RCC 7860 (cell line): ENCODE data around the gene CIRBP.
"Not testable (repeated sequence)": the region's sequence is repeated elsewhere in the genome, so short reads cannot be mapped to it uniquely, and the experiment has no call there.

ENCODE experiments used
- DNase-seq: peaks from one replicate; pipeline ENCODE4 v3.0.0-alpha.2; 2015; ENCODE audit warnings: low spot score
- FAIRE-seq: peaks from 2 replicates; lab custom pipeline; 2012; peaks lifted over from hg19 to GRCh38; lab: Jason Lieb, UNC

CIRBP gene

GRCh38 chr19:1305354-1305753 lies 36.2 kb downstream of the CIRBP start:
- DNase-seq, FAIRE-seq: not testable (repeated sequence)

GRCh38 chr19:1307320-1307719 lies 38.2 kb downstream of the CIRBP start:
- DNase-seq = no peak
- no peak for FAIRE-seq

- DNase-seq (no peak), FAIRE-seq (no peak)
Measured at GRCh38 chr19:1307755-1308303, 38.7 kb downstream of the CIRBP start.

- no peak for FAIRE-seq
- DNase-seq = no peak
Measured at GRCh38 chr19:1308718-1309117, 39.6 kb downstream of the CIRBP start.

- FAIRE-seq = no peak
Measured at GRCh38 chr19:1309977-1310852, 41.1 kb downstream of the CIRBP start.

GRCh38 chr19:1310853-1311180 lies 41.7 kb downstream of the CIRBP start:
- DNase-seq (no peak), FAIRE-seq (no peak)

More at GRCh38 chr19:1309977-1310852, 41.1 kb downstream of the CIRBP start:
- no peak for DNase-seq

GRCh38 chr19:1311543-1312091 lies 42.5 kb downstream of the CIRBP start:
- FAIRE-seq = no peak
- DNase-seq = no peak

- FAIRE-seq (peak; percentile 75), DNase-seq (peak; percentile 65)
Measured at GRCh38 chr19:1312767-1313694, 43.9 kb downstream of the CIRBP start.

- peak; percentile 42 for DNase-seq
Measured at GRCh38 chr19:1313695-1314613, 44.8 kb downstream of the CIRBP start.

GRCh38 chr19:1315470-1316166 lies 46.5 kb downstream of the CIRBP start:
- DNase-seq = peak; percentile 25
- FAIRE-seq = no peak

More at GRCh38 chr19:1313695-1314613, 44.8 kb downstream of the CIRBP start:
- no peak for FAIRE-seq

GRCh38 chr19:1316466-1316865 lies 47.3 kb downstream of the CIRBP start:
- FAIRE-seq (no peak), DNase-seq (no peak)

GRCh38 chr19:1317274-1318003 lies 48.3 kb downstream of the CIRBP start:
- FAIRE-seq = no peak

GRCh38 chr19:1318678-1319471 lies 49.7 kb downstream of the CIRBP start:
- no peak for FAIRE-seq
- no peak for DNase-seq

More at GRCh38 chr19:1317274-1318003, 48.3 kb downstream of the CIRBP start:
- DNase-seq = no peak

- not testable (repeated sequence) for DNase-seq, FAIRE-seq
Measured at GRCh38 chr19:1320282-1320650, 51.1 kb downstream of the CIRBP start.

GRCh38 chr19:1321539-1321938 lies 52.4 kb downstream of the CIRBP start:
- DNase-seq (no peak), FAIRE-seq (no peak)

- no peak for FAIRE-seq
- no peak for DNase-seq
Measured at GRCh38 chr19:1322198-1322981, 53.3 kb downstream of the CIRBP start.

- FAIRE-seq (no peak), DNase-seq (no peak)
Measured at GRCh38 chr19:1324249-1324805, 55.2 kb downstream of the CIRBP start.
